Bronchial epithelial cell (primary cell): ENCODE measurements around the gene TANC1. TPM values are rescaled to one million over a fixed set of nuclear protein-coding genes. Genes with fewer than 3 reads are reported as not detected.

Source experiments
- DNase-seq: peaks from one replicate; pipeline ENCODE4 v3.0.0-alpha.2; 2010; ENCODE audit warnings: low read depth
- FAIRE-seq: peaks from 2 replicates; lab custom pipeline; 2011; peaks lifted over from hg19 to GRCh38; lab: Jason Lieb, UNC
- H3K27me3 ChIP-seq: 2 replicates; pipeline ENCODE4 v1.5.1; 2011; ENCODE audit warnings: low read length; ENCODE audit not compliant: control insufficient read depth, insufficient read depth
- H3K36me3 ChIP-seq: 2 replicates; pipeline ENCODE4 v1.5.1; 2011; ENCODE audit warnings: low read length; ENCODE audit not compliant: control insufficient read depth, insufficient read depth
- H3K4me3 ChIP-seq: 2 replicates; pipeline ENCODE4 v1.5.1; 2011; ENCODE audit warnings: mild to moderate bottlenecking, low read depth, low read length, control low read depth
- CTCF ChIP-seq: IDR thresholded peaks from 2 replicates; pipeline ENCODE4 v1.5.1; 2011; ENCODE audit warnings: mild to moderate bottlenecking, moderate library complexity, low read length, control low read depth, inconsistent platforms; ENCODE audit not compliant: insufficient read depth, severe bottlenecking
- total RNA-seq: library from RNA; depleted of rRNA; stranded (reverse); fragments of >200 nt; gene quantifications from 2 replicates; pipeline ENCODE4 v1.2.1, GENCODE V29; 2014

The TANC1 gene
- total RNA-seq, 1 donor from 2014 or later, result 29.5 TPM

- H3K36me3 ChIP-seq, result peaks cover 33% of the 10 kb centered on the region
- no peak for TF ChIP-seq CTCF
- no peak overlapping the region for H3K4me3 ChIP-seq
- H3K27me3 ChIP-seq, result no peaks in the 10 kb centered on the region
- DNase-seq, result no peak
- no peak for FAIRE-seq
Observed at GRCh38 chr2:159195697-159196096, 227.3 kb downstream of the TANC1 start.

- Histone ChIP-seq H3K36me3 (peaks cover 33% of the 10 kb centered on the region), H3K27me3 (no peaks in the 10 kb centered on the region), H3K4me3 (no peak overlapping the region)
- FAIRE-seq, result no peak
- no peak for TF ChIP-seq CTCF
- no peak for DNase-seq
Observed at GRCh38 chr2:159196393-159196925, 228.0 kb downstream of the TANC1 start.

- no peak for TF ChIP-seq CTCF
- FAIRE-seq (no peak), DNase-seq (no peak)
- Histone ChIP-seq H3K27me3 (no peaks in the 10 kb centered on the region), H3K36me3 (peaks cover 33% of the 10 kb centered on the region), H3K4me3 (no peak overlapping the region)
Observed at GRCh38 chr2:159199236-159199635, 230.8 kb downstream of the TANC1 start.

- DNase-seq (no peak), FAIRE-seq (no peak)
- Histone ChIP-seq H3K27me3 (no peaks in the 10 kb centered on the region), H3K36me3 (peaks cover 33% of the 10 kb centered on the region), H3K4me3 (no peak overlapping the region)
- TF ChIP-seq CTCF, result no peak
Observed at GRCh38 chr2:159199761-159200465, 231.5 kb downstream of the TANC1 start.

GRCh38 chr2:159200498-159200897 lies 232.1 kb downstream of the TANC1 start:
- H3K4me3 ChIP-seq, result no peak overlapping the region
- H3K27me3 ChIP-seq, result no peaks in the 10 kb centered on the region
- FAIRE-seq (no peak), DNase-seq (no peak)
- TF ChIP-seq CTCF, result no peak
- H3K36me3 ChIP-seq, result peaks cover 36% of the 10 kb centered on the region
